GM21786 (cell line): Measurements from ENCODE around the gene NPR1.
"Not testable (repeated sequence)": the region's sequence is repeated elsewhere in the genome, so short reads cannot be mapped to it uniquely, and the experiment has no call there.

Source experiments
- ATAC-seq: cut with Tn5 transposase; IDR thresholded peaks from one replicate; pipeline ENCODE4 v1.9.1; 2021; ENCODE audit not compliant: unreplicated experiment

The NPR1 gene

DNA sequence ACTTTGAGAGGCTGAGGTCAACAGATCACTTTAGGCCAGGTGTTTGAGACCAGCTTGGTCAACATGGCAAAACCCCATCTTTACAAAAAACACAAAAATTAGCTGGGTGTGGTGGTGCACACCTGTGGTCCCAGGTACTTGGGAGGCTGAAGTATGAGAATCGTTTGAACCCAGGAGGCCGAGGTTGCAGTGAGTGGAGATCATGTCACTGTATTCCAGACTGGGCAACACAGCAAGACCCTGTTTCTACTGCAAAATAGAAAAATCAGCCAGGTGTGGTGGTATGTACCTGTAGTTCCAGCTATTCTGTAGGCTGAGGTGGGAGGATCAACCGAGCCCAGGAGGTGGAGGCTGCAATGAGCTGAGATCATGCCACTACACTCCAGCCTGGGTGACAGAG is 45.2 kb downstream of the NPR1 start:
- ATAC-seq = no peak

DNA sequence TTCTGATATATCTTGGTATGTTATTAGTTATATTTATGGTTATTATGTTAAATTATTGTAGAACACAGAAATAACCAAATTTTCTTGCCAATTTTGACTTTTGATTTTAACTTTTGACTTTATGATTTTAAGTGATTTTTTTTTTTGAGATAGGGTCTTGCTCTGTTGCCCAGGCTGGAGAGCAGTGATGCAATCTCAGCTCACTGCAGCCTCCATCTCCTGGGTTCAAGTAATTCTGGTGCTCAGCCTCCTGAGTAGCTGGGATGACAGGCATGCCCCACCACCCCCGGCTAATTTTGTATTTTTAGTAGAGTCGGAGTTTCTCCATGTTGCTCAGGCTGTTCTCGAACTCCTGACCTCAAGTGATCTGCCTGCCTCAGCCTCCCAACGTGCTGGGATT is 46.1 kb downstream of the NPR1 start:
- not testable (repeated sequence) for ATAC-seq

GRCh38 chr1:153727463-153728304 is 49.2 kb downstream of the NPR1 start, which contains the start of gene INTS3:
TSS of gene INTS3 (plus strand) at chr1:153728050. CDS start at chr1:153728635, 585 bp downstream.
- peak; percentile 97 for ATAC-seq

DNA sequence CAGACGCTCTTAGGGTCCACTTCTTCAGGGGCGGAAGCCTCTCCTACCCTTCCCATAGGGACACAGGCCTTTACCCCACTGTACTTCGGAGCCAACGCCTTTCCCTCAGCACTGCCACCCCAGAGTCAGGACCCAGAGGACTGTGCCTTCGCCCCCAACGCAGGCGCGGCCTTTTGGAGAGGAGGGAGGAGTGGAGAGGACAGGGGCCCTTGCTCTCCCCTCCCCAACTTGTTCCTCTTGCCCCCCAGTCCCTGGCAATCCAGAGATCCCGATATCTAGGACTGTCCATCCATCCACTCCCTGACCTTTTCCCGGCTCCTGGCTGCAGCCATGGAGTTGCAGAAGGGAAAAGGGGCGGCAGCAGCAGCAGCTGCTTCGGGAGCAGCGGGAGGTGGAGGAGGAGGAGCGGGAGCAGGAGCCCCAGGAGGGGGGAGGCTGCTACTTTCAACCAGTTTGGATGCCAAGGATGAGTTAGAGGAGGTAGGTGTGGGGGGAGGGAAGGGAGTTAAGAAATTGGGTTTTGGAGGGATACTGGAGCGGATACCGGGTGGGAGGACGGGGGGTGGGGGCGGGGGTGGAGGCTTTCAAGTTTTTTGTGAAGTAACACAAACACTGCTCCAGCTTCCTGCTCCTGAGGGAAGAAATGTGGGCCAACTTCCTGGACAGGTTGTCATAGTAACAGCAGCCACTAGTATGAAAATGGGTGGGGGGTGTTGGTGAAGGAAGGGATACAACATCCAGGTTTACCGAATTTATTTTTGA is 50.0 kb downstream of the NPR1 start:
- no peak for ATAC-seq

GRCh38 chr1:153730468-153730988 is 52.0 kb downstream of the NPR1 start:
- ATAC-seq = no peak

DNA sequence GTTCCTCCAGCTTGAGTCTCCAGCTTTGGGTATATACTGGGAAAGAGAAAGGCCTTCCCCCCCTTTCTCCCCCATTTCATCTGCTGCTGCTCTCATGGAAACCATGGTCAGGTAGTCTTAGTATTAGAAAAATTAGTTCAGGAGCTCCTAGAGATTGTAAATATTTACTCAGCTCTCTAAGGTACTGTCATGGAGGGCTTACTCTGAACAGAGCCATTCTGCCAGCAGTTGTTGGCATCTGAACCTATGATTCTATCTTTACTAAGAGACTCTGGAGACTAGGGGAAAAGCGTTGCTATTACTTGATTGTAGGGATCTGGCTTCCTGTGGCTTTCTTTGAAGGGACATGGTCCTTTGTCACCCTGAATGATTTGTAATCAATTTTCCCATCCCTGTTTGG is 55.5 kb downstream of the NPR1 start:
- no peak for ATAC-seq

DNA sequence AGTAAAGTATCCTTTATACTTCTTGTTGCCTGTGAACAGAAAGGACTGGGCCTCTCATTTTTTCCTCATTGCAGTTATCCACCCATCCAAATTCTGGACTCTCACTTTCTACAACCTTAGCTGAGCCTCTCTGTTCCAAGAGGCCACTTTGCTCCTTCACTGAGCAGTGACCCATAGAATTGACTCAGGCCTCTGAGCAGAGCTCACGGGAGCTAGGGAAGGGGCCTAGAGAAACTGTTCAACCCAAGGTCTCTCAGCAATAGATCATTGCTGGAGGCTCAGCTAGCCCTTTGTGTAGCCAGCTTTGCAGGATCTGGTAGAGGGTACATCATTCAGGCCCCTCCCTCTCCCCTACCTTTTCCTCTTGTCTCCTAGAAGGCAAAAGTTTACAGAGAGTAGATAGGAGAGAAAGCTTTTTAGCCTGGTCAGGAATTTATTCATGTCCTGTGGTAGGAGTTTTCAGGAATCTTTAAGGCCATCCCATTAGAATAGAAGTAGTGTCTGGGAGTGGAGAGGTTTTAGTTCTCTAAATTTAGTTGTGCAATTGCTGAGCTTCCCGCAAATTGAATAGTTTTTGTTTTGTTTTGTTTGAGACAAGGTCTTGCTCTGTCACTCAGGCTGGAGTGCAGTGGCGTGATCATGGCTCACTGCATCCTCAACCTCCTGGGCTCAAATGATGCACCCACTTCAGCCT is 56.1 kb downstream of the NPR1 start:
- ATAC-seq = no peak

DNA sequence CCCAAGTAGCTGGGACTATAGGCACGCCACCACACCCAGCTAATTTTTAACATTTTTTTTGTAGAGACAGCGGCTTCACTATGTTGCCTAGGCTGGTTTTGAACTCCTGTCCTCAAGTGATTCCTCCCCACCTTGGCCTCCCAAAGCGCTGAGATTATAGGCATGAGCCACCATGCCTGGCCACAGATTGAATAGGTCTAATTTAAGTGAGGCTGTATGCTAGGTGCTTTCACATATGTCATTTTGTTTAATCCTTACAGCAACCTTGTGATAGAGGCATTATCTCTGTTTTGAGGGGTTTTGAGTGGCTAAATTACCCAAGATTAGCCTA is 56.6 kb downstream of the NPR1 start:
- ATAC-seq = no peak

DNA sequence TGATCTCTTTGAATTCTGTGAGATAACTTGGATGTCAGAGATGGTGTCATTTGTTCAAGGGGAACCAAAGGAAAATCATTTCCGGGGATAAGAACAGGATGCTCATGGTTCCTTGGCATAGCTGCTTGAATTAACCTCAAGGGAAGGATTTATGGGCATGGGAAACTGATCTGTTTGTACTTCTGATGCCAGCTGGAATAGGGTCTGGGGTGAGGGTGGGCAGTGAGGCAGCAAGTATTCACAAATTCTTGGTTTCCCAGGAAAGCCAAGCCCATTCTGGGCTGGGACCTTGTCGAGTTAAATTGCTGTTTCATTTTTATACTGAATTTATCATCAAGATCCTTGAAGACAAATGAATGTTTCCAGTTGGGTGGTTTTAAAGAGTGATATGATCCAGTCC is 63.5 kb downstream of the NPR1 start:
- ATAC-seq = no peak

GRCh38 chr1:153742411-153743142 is 64.1 kb downstream of the NPR1 start:
- peak; percentile 78 for ATAC-seq
